NCI-H2171 (cell line): ENCODE measurements around the gene FOLR2.
"Not testable (repeated sequence)": the region's sequence is repeated elsewhere in the genome, so short reads cannot be mapped to it uniquely, and the experiment has no call there.

ENCODE experiments used
- DNase-seq: peaks from one replicate; lab custom pipeline; 2025; lab: John Stamatoyannopoulos, UW

FOLR2 gene

DNA sequence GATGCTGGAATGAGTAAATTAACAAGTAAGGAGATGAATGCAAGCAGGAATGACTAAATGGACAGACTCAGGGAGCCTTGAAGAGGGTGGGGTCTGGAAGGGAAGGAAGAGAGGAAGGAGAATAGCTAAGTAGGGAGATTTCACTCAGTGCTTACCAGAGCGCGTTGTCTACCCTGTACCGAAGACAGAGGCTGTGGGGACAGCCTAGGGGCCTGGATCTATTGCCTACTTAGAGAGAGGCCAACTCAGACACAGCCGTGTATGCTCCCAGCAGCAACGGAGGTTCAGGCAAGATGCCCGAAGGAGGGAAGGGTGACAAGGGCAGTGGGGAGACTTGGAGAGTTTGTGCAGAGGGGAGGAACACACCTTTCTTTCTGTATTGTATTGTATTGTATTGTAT, at the start of gene FOLR2:
TSS of gene FOLR2 (plus strand) at position 157 of the 400 bp plus-strand sequence. CDS start 1,791 bp downstream, outside the sequence.
- no peak for DNase-seq

DNA sequence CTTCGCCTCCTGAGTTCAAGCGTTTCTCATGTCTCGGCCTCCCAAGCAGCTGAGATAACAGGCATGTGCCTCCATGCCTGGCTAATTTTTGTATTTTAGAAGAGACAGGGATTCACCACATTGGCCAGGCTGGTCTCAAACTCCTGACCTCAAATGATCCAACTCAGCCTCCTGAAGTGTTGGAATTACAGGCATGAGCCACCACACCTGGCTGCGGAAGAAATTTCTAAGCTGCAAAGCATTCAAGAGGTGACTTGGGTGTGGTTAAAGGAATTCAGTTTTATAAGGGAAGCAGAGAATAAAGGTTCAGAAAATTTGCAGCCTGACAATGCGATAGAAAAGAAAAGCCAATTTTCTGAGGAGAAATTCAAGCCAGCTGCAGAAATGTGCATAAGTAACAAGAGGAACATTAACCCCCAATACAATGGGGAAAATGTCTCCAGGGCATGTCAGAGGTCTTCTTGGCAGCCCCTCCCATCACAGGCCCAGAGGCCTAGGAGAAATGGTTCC, 47.5 kb upstream of the FOLR2 start:
- DNase-seq, result not testable (repeated sequence)

DNA sequence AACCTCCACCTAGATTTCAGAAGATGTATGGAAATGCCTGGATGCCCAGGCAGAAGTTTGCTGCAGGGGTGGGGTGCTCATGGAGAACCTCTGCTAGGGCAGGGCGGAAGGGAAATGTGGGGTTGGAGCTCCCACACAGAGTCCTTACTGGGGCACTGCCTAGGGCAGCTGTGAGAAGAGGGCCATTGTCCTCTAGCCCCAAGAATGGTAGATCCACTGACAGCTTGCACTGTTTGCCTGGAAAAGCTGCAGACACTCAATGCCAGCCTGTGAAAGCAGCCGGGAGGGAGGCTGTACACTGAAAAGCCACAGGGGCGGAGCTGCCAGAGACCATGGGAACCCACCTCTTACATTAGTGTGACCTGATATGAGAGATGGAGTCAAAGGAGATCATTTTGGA, 46.8 kb upstream of the FOLR2 start:
- DNase-seq, result not testable (repeated sequence)

DNA sequence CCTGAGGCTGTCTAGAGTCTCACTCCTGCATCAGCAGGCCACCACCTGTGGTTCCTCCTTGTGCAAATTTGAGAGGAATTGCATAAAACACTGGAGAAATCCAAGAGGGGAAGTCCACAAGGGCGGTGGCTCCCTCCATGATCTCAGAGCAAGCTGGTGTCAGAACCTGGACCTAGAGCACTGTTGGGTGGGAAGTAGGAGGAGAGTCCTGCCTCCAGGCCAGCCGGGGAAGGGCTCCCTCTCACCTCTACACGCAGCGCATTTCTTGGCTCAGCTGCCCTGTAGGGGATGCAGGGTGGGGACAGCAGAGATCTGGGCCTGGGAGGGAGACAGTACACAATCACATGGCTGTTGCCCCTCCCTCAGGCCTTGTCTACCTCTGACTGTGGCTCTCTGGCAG, 44.6 kb upstream of the FOLR2 start:
- DNase-seq, result not testable (repeated sequence)

DNA sequence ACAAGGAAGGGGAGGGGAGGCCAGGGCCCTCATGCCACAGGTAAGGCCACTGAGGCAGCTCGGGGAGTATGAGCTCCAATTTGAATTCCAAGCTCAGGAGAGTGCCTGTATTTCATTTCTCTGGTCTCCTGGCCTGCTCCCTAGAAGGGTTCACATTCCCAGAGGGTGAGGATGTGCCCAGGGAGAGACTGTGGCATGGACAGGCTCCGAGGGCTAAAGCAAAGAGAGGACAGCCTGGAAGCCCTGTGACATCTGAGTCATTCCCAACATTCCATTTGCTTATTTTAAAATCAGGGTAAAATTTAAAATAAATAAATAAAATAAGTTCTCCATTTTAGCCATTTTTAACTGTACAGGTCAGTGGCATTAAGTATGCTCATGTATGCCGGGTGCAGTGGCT, 43.3 kb upstream of the FOLR2 start:
- no peak for DNase-seq

GRCh38 chr11:72174302-72175070, 42.1 kb upstream of the FOLR2 start:
- no peak for DNase-seq

DNA sequence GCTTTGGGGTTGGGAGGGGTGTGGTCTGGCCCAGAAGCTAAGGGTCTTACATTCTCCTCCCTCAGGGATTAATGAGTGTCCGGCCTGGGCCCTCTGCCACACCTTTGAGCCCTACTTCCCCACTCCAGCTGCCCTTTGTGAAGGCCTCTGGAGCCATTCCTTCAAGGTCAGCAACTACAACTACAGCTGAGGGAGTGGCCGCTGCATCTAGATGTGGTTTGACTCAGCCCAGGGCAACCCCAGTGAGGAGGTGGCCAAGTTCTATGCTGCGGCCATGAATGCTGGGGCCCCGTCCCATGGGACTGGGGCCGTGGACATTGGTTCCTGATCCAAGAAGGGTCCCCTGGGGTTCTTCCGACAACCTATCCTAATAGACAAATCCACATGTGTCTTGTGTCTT, 38.9 kb upstream of the FOLR2 start:
- DNase-seq, result no peak

DNA sequence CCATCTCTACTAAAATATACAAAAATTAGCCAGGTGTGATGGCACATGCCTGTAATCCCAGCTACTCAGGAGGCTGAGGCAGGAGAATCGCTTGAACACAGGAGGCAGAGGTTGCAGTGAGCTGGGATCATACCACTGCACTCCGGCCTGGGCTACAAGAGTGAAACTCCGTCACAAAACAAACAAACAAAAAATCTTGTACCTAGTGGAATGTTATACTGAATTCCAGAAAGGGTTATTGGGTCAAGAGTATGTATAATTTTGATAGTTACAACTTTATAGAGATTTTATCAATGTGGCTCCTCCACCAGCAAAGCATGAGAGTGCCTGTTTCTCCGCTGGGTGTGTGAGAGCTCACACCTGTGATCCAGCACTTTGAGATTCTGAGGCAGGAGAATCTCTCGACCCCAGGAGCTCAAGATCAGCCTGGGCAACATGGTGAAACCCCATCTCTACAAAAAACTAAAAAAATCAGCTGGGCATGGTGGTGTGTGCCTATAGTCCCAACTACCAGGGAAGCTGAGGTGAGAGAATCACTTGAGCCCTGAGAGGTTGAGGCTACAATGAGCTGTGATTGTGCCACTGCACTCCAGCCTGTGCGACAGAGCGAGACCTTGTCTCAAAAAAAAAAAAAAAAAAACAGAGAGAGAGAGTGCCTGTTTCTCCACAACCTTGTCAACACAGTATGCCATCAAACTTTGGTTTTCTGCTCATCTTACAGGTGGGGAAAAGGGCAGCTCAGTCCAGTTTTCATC, 37.4 kb upstream of the FOLR2 start:
- no peak for DNase-seq

DNA sequence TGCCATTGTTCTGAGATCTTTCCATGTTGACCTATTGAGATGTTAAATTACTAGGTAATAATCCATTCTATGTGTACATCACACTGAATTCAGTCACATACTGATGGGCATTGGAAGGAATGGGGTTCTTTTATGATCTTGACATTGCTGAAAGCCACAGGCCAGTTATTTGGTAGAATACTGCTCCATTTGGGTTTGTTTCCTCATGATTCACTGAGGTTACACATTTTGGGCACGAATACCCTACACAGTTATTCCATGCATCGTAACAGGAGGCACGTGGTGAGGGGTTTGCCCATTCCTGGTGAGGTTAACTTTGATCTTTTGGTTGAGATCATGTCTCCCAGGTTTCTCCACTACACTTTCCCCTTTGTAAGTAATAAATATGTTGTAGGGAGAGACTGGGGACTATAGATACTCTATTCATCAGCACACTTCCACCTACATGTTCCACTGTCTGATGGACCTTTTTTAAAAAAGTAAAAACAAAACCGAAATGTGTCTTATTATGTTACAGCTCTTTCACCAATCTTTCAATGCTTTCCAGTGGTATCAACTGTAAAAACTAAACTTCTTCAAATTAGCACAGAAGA, 36.7 kb upstream of the FOLR2 start:
- DNase-seq, result no peak

DNA sequence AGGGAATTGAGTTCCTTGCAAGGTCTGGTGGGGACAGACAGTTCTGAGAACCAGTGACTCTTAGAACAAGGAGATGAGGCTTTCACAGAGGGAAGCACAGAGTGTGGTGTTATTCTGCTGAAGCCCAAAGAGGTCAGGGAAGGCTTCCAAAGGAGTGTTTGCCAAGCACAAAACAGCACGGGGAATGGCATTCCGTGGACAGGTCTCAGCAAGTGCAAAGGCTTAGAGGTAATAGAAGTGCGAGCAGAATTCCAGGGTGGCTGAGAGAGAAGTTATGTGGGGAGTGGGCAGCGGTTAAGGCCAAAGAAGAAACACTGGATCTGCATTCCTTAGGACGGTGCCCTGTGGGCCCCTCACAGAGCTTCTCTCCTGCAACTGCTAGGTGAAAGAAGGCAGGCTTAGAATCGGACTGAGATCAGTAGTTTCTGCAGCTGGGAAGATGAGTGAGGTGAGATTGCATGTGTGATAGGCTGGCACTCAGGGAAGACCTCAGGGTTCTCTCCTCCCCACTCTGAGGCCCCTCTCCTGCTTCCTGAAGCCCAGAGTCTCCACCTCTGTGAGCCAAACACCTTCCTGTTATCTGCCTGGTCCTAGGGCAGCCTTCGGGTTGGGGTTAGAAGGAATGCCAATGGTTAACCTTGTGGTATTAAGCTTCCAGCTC, 35.6 kb upstream of the FOLR2 start:
- not testable (repeated sequence) for DNase-seq

- not testable (repeated sequence) for DNase-seq
These were observed 35.0 kb upstream of the FOLR2 start for GRCh38 chr11:72181553-72181958.

- no peak for DNase-seq
These were observed 28.3 kb upstream of the FOLR2 start for GRCh38 chr11:72188267-72188666.

DNA sequence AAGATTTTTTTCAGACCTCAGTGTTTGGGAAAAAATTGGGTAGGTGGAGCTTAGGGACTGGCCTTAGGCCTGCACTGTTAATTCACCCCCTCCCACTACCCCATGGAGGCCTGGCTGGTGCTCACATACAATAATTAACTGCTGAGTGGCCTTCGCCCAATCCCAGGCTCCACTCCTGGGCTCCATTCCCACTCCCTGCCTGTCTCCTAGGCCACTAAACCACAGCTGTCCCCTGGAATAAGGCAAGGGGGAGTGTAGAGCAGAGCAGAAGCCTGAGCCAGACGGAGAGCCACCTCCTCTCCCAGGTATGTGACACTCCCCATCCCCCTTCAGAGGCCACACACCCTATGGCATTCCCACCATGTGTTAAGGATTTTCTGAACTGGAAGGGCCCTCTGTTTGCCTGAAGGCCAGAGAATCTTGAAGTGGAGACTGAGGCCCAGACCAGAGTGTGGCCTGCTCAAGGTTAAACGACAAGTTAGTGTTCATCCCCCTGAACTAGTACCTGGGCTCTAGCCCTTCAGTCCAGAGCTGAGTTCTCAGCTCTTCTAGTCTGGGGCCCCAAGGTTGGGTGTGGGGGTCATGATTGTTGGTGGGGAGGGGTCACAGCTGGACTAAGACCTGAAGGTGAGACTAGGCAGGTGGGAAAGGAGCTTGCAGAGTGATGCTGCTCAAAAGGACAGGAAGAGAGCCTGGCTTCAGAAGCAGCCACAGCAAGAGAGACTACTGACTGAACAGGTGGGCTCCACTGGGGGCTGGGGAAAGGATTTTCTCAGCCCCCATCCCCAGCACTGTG, 26.9 kb upstream of the FOLR2 start:
- DNase-seq, result no peak

- no peak for DNase-seq
These were observed 25.9 kb upstream of the FOLR2 start for GRCh38 chr11:72190631-72191071.

DNA sequence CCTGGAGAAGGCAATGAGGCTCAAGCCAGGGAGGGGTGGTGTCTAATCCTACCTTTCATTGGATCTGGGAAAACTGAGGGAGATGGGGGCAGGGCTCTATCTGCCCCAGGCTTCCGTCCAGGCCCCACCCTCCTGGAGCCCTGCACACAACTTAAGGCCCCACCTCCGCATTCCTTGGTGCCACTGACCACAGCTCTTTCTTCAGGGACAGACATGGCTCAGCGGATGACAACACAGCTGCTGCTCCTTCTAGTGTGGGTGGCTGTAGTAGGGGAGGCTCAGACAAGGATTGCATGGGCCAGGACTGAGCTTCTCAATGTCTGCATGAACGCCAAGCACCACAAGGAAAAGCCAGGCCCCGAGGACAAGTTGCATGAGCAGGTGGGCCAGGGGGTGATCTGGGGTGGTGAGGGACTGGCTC, 24.6 kb upstream of the FOLR2 start, which contains the start of gene FOLR1:
TSS of gene FOLR1 (plus strand) at position 180 of the 421 bp plus-strand sequence. CDS start at position 214, 34 bp downstream.
- DNase-seq, result no peak

- no peak for DNase-seq
These were observed 20.9 kb upstream of the FOLR2 start for GRCh38 chr11:72195518-72196270.

DNA sequence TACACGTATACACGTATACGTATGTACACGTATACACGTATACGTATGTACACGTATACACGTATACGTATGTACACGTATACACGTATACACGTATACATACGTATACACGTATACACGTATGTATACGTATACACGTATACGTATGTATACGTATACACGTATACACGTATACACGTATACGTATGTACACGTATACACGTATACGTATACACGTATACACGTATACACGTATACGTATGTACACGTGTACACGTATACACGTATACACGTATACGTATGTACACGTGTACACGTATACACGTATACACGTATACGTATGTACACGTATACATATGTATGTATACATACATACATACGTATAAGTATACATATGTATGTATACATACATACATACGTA, 15.1 kb upstream of the FOLR2 start:
- DNase-seq, result not testable (repeated sequence)

GRCh38 chr11:72202571-72202970, 14.0 kb upstream of the FOLR2 start:
- no peak for DNase-seq

GRCh38 chr11:72203163-72203562, 13.4 kb upstream of the FOLR2 start:
- no peak for DNase-seq

DNA sequence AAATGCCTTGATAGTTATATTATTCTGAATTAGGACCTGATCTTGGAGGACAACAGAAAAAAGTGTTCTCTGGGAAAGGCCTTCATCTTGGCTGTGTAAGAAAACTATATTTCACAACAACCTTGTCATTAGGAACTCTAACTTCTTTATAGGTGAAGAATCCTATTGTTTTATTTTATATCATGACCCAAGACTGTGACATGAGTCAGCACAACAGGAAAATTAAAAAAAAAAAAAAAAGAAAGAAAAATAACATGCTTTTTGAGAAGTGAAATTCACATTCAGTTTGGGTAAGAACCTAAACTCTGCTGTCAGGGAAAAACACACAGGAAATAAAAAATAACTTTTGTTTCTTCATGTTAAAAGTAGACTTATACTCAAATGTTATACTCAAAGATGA, 11.7 kb upstream of the FOLR2 start:
- DNase-seq, result no peak
